GM19455 (cell line): ENCODE data around the gene TIMM10B.
A peak's percentile ranks its signal among the peaks of the same experiment; 100 is the strongest.

Source experiments
- ATAC-seq: cut with Tn5 transposase; IDR thresholded peaks from one replicate; pipeline ENCODE4 v1.9.1; 2021; ENCODE audit not compliant: unreplicated experiment

The TIMM10B gene

GRCh38 chr11:6469599-6469998 is 11.7 kb upstream of the TIMM10B start:
- no peak for ATAC-seq

- no peak for ATAC-seq
Observed at GRCh38 chr11:6472934-6473333, 8.4 kb upstream of the TIMM10B start.

GRCh38 chr11:6473451-6474412 is 7.6 kb upstream of the TIMM10B start, which contains the start of gene TRIM3:
Gene TRIM3, minus strand, starts transcription at chr11:6473941. Its CDS starts 8,246 bp downstream, at chr11:6465695.
- ATAC-seq: peak; percentile 82

- ATAC-seq: no peak
Observed at GRCh38 chr11:6474413-6474792, 6.9 kb upstream of the TIMM10B start.

- ATAC-seq: no peak
Observed at GRCh38 chr11:6474806-6475500, 6.3 kb upstream of the TIMM10B start.

- no peak for ATAC-seq
Observed at GRCh38 chr11:6475936-6476335, 5.4 kb upstream of the TIMM10B start.

- no peak for ATAC-seq
Observed at GRCh38 chr11:6476571-6476970, 4.7 kb upstream of the TIMM10B start.

GRCh38 chr11:6480299-6480914 is 894 bp upstream of the TIMM10B start:
- ATAC-seq: no peak

GRCh38 chr11:6481924-6482275 is 599 bp downstream of the TIMM10B start:
- ATAC-seq: peak; percentile 3

- no peak for ATAC-seq
Observed at GRCh38 chr11:6482441-6482840, 1.1 kb downstream of the TIMM10B start.

- no peak for ATAC-seq
Observed at GRCh38 chr11:6483015-6483414, 1.7 kb downstream of the TIMM10B start.

- ATAC-seq: no peak
Observed at GRCh38 chr11:6485661-6486060, 4.4 kb downstream of the TIMM10B start.

- ATAC-seq: no peak
Observed at GRCh38 chr11:6486256-6486655, 5.0 kb downstream of the TIMM10B start.

GRCh38 chr11:6486938-6487337 is 5.6 kb downstream of the TIMM10B start:
- ATAC-seq: no peak

- no peak for ATAC-seq
Observed at GRCh38 chr11:6488342-6488741, 7.0 kb downstream of the TIMM10B start.

- ATAC-seq: no peak
Observed at GRCh38 chr11:6488821-6489220, 7.5 kb downstream of the TIMM10B start.

- ATAC-seq: no peak
Observed at GRCh38 chr11:6489306-6489705, 8.0 kb downstream of the TIMM10B start.

- ATAC-seq: no peak
Observed at GRCh38 chr11:6497069-6497839, 16.0 kb downstream of the TIMM10B start, which contains the start of gene DNHD1. Gene DNHD1, plus strand, starts transcription at chr11:6497280. Its CDS starts 936 bp downstream, at chr11:6498216.

GRCh38 chr11:6498121-6498520 is 16.8 kb downstream of the TIMM10B start:
- no peak for ATAC-seq

GRCh38 chr11:6498544-6498943 is 17.2 kb downstream of the TIMM10B start:
- ATAC-seq: no peak

- ATAC-seq: no peak
Observed at GRCh38 chr11:6502382-6502781, 21.1 kb downstream of the TIMM10B start.
